PC-3 (cell line): ENCODE results near the gene GSK3B. TPM values are rescaled to one million over a fixed set of nuclear protein-coding genes. Genes with fewer than 3 reads are reported as not detected.

Experiments used
- ATAC-seq: fragments of 200-7000 bp; cut with Tn5 transposase; 2 replicates; pipeline ENCODE4 v1.9.1; 2020; ENCODE audit warnings: mild to moderate bottlenecking, moderate library complexity
- BruUV-seq: library from RNA; stranded (reverse); fragments of 400-500 nt; replicated peaks from 2 replicates; lab custom pipeline; 2021; lab: Mats Ljungman, UMichigan
- CTCF ChIA-PET: fragments of 300-600 bp; sonication (Branson Sonifier 250); formaldehyde crosslinking; loops from one replicate; lab custom pipeline; 2022; ENCODE audit warnings: antibody characterized with exemption; lab: Charles Lee
- POLR2A ChIA-PET: fragments of 300-600 bp; sonication (Branson Sonifier 250); formaldehyde crosslinking; loops from one replicate; lab custom pipeline; 2022; ENCODE audit warnings: antibody characterized with exemption; ENCODE audit not compliant: unreplicated experiment; lab: Charles Lee
- DNase-seq: peaks from one replicate; pipeline ENCODE4 v3.0.0-alpha.2; 2015
- H2AFZ ChIP-seq: fragments of 300-600 bp; sonication (generic); 2 replicates; pipeline ENCODE4 v1.6.0; 2016; ENCODE audit warnings: antibody characterized with exemption, low read length
- H3F3A ChIP-seq: fragments of 300-600 bp; sonication (generic); one replicate; pipeline ENCODE4 v1.6.0; 2017; ENCODE audit warnings: antibody characterized with exemption, low read length, control low read depth, mild to moderate bottlenecking; ENCODE audit not compliant: unreplicated experiment
- H3K27ac ChIP-seq: fragments of 300-600 bp; sonication (generic); 2 replicates; pipeline ENCODE4 v1.5.1; 2016; ENCODE audit warnings: mild to moderate bottlenecking, low read length
- H3K27me3 ChIP-seq: fragments of 300-600 bp; sonication (generic); 2 replicates; pipeline ENCODE4 v1.6.1; 2016; ENCODE audit warnings: low read length, mixed read lengths
- H3K36me3 ChIP-seq: fragments of 300-600 bp; sonication (generic); 2 replicates; pipeline ENCODE4 v1.6.1; 2016; ENCODE audit warnings: low read depth, mixed run types, low read length, mixed read lengths
- H3K4me1 ChIP-seq: fragments of 300-600 bp; sonication (generic); 2 replicates; pipeline ENCODE4 v1.5.1; 2016; ENCODE audit warnings: low read length; ENCODE audit not compliant: insufficient read depth
- H3K4me2 ChIP-seq: fragments of 300-600 bp; sonication (generic); 2 replicates; pipeline ENCODE4 v1.6.0; 2016; ENCODE audit warnings: low read length
- H3K4me3 ChIP-seq: fragments of 300-600 bp; sonication (generic); 2 replicates; pipeline ENCODE4 v1.5.1; 2016; ENCODE audit warnings: mild to moderate bottlenecking, low read length, mixed read lengths
- H3K79me2 ChIP-seq: fragments of 300-600 bp; sonication (generic); 2 replicates; pipeline ENCODE4 v1.6.1; 2017; ENCODE audit warnings: low read length, mixed read lengths
- H3K9ac ChIP-seq: fragments of 300-600 bp; sonication (generic); 2 replicates; pipeline ENCODE4 v1.6.0; 2016; ENCODE audit warnings: mild to moderate bottlenecking, low read length
- H3K9me2 ChIP-seq: fragments of 300-600 bp; sonication (generic); replicated peaks from 2 replicates; pipeline ENCODE4 v1.6.1; 2016; ENCODE audit warnings: mixed run types, low read length, mixed read lengths
- H3K9me3 ChIP-seq: fragments of 300-600 bp; sonication (generic); 2 replicates; pipeline ENCODE4 v1.6.1; 2016; ENCODE audit warnings: low read length, mixed read lengths
- H4K20me1 ChIP-seq: fragments of 300-600 bp; sonication (generic); 2 replicates; pipeline ENCODE4 v1.6.1; 2016; ENCODE audit warnings: low read length, mixed read lengths
- EZH2 ChIP-seq: fragments of 300-600 bp; sonication (generic); IDR thresholded peaks from one replicate; pipeline ENCODE4 v1.6.1; 2017; ENCODE audit warnings: antibody characterized with exemption, mild to moderate bottlenecking, low read length; ENCODE audit not compliant: unreplicated experiment
- EZH2phosphoT487 ChIP-seq: fragments of 300-600 bp; sonication (generic); IDR thresholded peaks from 2 replicates; pipeline ENCODE4 v1.6.1; 2018; ENCODE audit warnings: mild to moderate bottlenecking, antibody characterized with exemption, low read length, borderline replicate concordance
- intact Hi-C: fragments of 100-400 bp; cut with micrococcal nuclease; formaldehyde crosslinking; loops from 2 replicates; pipeline ENCODE4 v1.9.0; 2023
- total RNA-seq: library from RNA; depleted of rRNA; stranded (reverse); fragments of >200 nt; gene quantifications from 2 replicates; pipeline ENCODE4 v1.2.3, GENCODE V29; 2014
- TF ChIP-seq, protein P1 (sequence below): fragments of 300-600 bp; sonication (generic); conservative IDR thresholded peaks from 2 replicates; pipeline ENCODE4 v1.5.1; 2017; ENCODE audit warnings: antibody characterized with exemption, low read depth, mild to moderate bottlenecking, low read length

Gene GSK3B
- total RNA-seq, 1 experiment from 2014 or later = 55.8 TPM

GRCh38 chr3:119817583-119818363 lies 276.5 kb downstream of the GSK3B start:
- no TSS peak for BruUV-seq
- H3K9me2 ChIP-seq = no peaks in the 10 kb centered on the region
- H3K27ac ChIP-seq = no peak overlapping the region
- H3K4me3 ChIP-seq = no peak overlapping the region
- ChIA-PET CTCF (no interaction called here), POLR2A (interaction anchor here (0.6 kb wide), 1 partner anchor 21 kb away, joined by 3 read pairs; no protein-coding TSS in a partner anchor)
- TF ChIP-seq EZH2 = no peak
- TF ChIP-seq EZH2phosphoT487 = no peak
- TF ChIP-seq, protein P1, sequence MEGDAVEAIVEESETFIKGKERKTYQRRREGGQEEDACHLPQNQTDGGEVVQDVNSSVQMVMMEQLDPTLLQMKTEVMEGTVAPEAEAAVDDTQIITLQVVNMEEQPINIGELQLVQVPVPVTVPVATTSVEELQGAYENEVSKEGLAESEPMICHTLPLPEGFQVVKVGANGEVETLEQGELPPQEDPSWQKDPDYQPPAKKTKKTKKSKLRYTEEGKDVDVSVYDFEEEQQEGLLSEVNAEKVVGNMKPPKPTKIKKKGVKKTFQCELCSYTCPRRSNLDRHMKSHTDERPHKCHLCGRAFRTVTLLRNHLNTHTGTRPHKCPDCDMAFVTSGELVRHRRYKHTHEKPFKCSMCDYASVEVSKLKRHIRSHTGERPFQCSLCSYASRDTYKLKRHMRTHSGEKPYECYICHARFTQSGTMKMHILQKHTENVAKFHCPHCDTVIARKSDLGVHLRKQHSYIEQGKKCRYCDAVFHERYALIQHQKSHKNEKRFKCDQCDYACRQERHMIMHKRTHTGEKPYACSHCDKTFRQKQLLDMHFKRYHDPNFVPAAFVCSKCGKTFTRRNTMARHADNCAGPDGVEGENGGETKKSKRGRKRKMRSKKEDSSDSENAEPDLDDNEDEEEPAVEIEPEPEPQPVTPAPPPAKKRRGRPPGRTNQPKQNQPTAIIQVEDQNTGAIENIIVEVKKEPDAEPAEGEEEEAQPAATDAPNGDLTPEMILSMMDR = no peak
- no peak overlapping the region for H3K9ac ChIP-seq
- H2AFZ ChIP-seq = no peak overlapping the region
- DNase-seq (no peak), ATAC-seq (0 out of 2 replicates have a peak, but pooled peaks have one; percentile 16)
- H3K36me3 ChIP-seq = no peaks in the 10 kb centered on the region
- 0 out of 2 replicates have a peak, but pooled peaks cover 6% of the 10 kb centered on the region for H4K20me1 ChIP-seq
- no peaks in the 10 kb centered on the region for H3K9me3 ChIP-seq
- intact Hi-C loops = no loop called here
- H3K27me3 ChIP-seq = no peaks in the 10 kb centered on the region
- no peaks in the 10 kb centered on the region for H3F3A ChIP-seq
- H3K79me2 ChIP-seq = no peaks in the 10 kb centered on the region
- no peaks in the 10 kb centered on the region for H3K4me1 ChIP-seq
- no peak overlapping the region for H3K4me2 ChIP-seq

GRCh38 chr3:119817071-119817470 lies 277.2 kb downstream of the GSK3B start:
- Histone ChIP-seq H3K79me2 (no peaks in the 10 kb centered on the region), H3K27me3 (no peaks in the 10 kb centered on the region), H3K9ac (no peak overlapping the region), H3K36me3 (no peaks in the 10 kb centered on the region), H3K9me3 (no peaks in the 10 kb centered on the region), H3K27ac (no peak overlapping the region), H4K20me1 (0 out of 2 replicates have a peak, but pooled peaks cover 6% of the 10 kb centered on the region), H3K4me2 (no peak overlapping the region), H3K4me1 (no peaks in the 10 kb centered on the region), H3F3A (no peaks in the 10 kb centered on the region), H3K4me3 (no peak overlapping the region), H2AFZ (no peak overlapping the region), H3K9me2 (no peaks in the 10 kb centered on the region)
- TF ChIP-seq, protein P1 = no peak
- TF ChIP-seq EZH2 (no peak), EZH2phosphoT487 (no peak)
- ChIA-PET CTCF (no interaction called here), POLR2A (no interaction called here)
- no TSS peak for BruUV-seq
- DNase-seq = no peak
- no peak for ATAC-seq
- intact Hi-C loops = no loop called here

DNA sequence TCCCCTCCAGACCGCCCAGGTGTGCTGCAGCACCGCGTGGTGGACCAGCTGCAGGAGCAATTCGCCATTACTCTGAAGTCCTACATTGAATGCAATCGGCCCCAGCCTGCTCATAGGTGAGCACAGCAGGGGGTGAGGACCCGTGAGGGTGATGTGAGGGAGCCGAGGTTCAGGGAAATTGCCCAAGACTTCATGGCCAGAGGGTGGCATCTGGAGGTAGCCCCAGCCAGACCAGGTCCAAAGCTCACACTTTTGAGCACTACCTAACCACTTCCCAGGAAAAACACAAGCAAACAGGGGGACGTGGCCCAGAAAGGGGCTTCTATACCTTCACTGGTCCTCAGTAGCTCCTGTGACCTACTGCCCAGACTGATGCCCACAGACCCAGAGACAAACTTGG lies 278.5 kb downstream of the GSK3B start:
- TF ChIP-seq EZH2 (no peak), EZH2phosphoT487 (no peak)
- TF ChIP-seq, protein P1 = no peak
- no peaks in the 10 kb centered on the region for H3K4me1 ChIP-seq
- no peak overlapping the region for H3K27ac ChIP-seq
- H3K36me3 ChIP-seq = no peaks in the 10 kb centered on the region
- no peak overlapping the region for H3K4me3 ChIP-seq
- H3K79me2 ChIP-seq = no peaks in the 10 kb centered on the region
- BruUV-seq = no TSS peak
- no peaks in the 10 kb centered on the region for H3K9me2 ChIP-seq
- ChIA-PET POLR2A (no interaction called here), CTCF (no interaction called here)
- H3K9ac ChIP-seq = no peak overlapping the region
- no peaks in the 10 kb centered on the region for H3F3A ChIP-seq
- no peak overlapping the region for H3K4me2 ChIP-seq
- no peak for DNase-seq
- intact Hi-C loops = no loop called here
- no peaks in the 10 kb centered on the region for H4K20me1 ChIP-seq
- no peaks in the 10 kb centered on the region for H3K27me3 ChIP-seq
- ATAC-seq = no peak
- no peak overlapping the region for H2AFZ ChIP-seq
- H3K9me3 ChIP-seq = no peaks in the 10 kb centered on the region
